ENCODE measurements around the gene EWSR1.

The EWSR1 gene

GRCh38 chr22:29269731-29270474 lies 1.8 kb downstream of the EWSR1 start:
- no peak for DNase-seq

- no peak for DNase-seq
These were observed 2.6 kb downstream of the EWSR1 start for GRCh38 chr22:29270475-29271271.

- no peak for DNase-seq
These were observed 4.6 kb downstream of the EWSR1 start for GRCh38 chr22:29272624-29273023.

- no peak for DNase-seq
These were observed 7.1 kb downstream of the EWSR1 start for GRCh38 chr22:29275167-29275566.

- no peak for DNase-seq
These were observed 7.9 kb downstream of the EWSR1 start for GRCh38 chr22:29275819-29276565.

- DNase-seq = no peak
These were observed 9.9 kb downstream of the EWSR1 start for GRCh38 chr22:29277927-29278326.

GRCh38 chr22:29284196-29284595 lies 16.1 kb downstream of the EWSR1 start:
- DNase-seq = no peak

GRCh38 chr22:29288837-29289236 lies 20.8 kb downstream of the EWSR1 start:
- DNase-seq = no peak

- no peak for DNase-seq
These were observed 22.0 kb downstream of the EWSR1 start for GRCh38 chr22:29290061-29290460.

- DNase-seq = no peak
These were observed 23.1 kb downstream of the EWSR1 start for GRCh38 chr22:29291215-29291614.

GRCh38 chr22:29292379-29292778 lies 24.3 kb downstream of the EWSR1 start:
- DNase-seq = no peak

- no peak for DNase-seq
These were observed 30.6 kb downstream of the EWSR1 start for GRCh38 chr22:29298641-29299040.

- DNase-seq = no peak
These were observed 31.2 kb downstream of the EWSR1 start for GRCh38 chr22:29299136-29299900.

GRCh38 chr22:29300467-29300806 lies 32.4 kb downstream of the EWSR1 start:
- no peak for DNase-seq

GRCh38 chr22:29300807-29301601 lies 32.9 kb downstream of the EWSR1 start:
- DNase-seq = no peak

- DNase-seq = no peak
These were observed 33.8 kb downstream of the EWSR1 start for GRCh38 chr22:29301716-29302401.

GRCh38 chr22:29302402-29302680 lies 34.3 kb downstream of the EWSR1 start:
- no peak for DNase-seq

- no peak for DNase-seq
These were observed 34.8 kb downstream of the EWSR1 start for GRCh38 chr22:29302681-29303465.

- DNase-seq = no peak
These were observed 37.7 kb downstream of the EWSR1 start for GRCh38 chr22:29305836-29306174.

- peak; percentile 49 for DNase-seq
These were observed 38.2 kb downstream of the EWSR1 start, which contains the start of gene GAS2L1 for GRCh38 chr22:29306175-29306834. Gene GAS2L1, plus strand, starts transcription at chr22:29306650. Its CDS starts 1,456 bp downstream, at chr22:29308106.
